Stimulated activated CD4-positive, alpha-beta T cell treated with anti-CD3 and anti-CD28 coated beads, Interleukin-1b, Interleukin-23, amount 100 ng/mL, for 4 hours (primary cell): Measurements from ENCODE around the gene KCNQ1OT1.
A peak's percentile ranks its signal among the peaks of the same experiment; 100 is the strongest.

ENCODE experiments used
- DNase-seq, 2 donors: peaks; one replicate each; pipeline ENCODE4 v3.0.0-alpha.2; 2020; ENCODE audit warnings: low read depth in 2 of 2

KCNQ1OT1 gene

GRCh38 chr11:2702771-2703362 lies 3.1 kb upstream of the KCNQ1OT1 start:
- DNase-seq = no peak

GRCh38 chr11:2701898-2702434 lies 2.2 kb upstream of the KCNQ1OT1 start:
- DNase-seq = no peak

- no peak for DNase-seq
Observed at GRCh38 chr11:2701230-2701629, 1.4 kb upstream of the KCNQ1OT1 start.

- DNase-seq = peak in 1 of 2 donors; percentile 28
Observed at GRCh38 chr11:2700415-2701211, 819 bp upstream of the KCNQ1OT1 start.

- DNase-seq = no peak
Observed at GRCh38 chr11:2699185-2699530, 636 bp downstream of the KCNQ1OT1 start.

- DNase-seq = no peak
Observed at GRCh38 chr11:2698386-2699184, 1.2 kb downstream of the KCNQ1OT1 start.

- no peak for DNase-seq
Observed at GRCh38 chr11:2697866-2698265, 1.9 kb downstream of the KCNQ1OT1 start.

GRCh38 chr11:2696455-2696854 lies 3.3 kb downstream of the KCNQ1OT1 start:
- DNase-seq = no peak

GRCh38 chr11:2694995-2695939 lies 4.5 kb downstream of the KCNQ1OT1 start:
- DNase-seq = no peak

GRCh38 chr11:2694495-2694894 lies 5.3 kb downstream of the KCNQ1OT1 start:
- no peak for DNase-seq

GRCh38 chr11:2693271-2694261 lies 6.2 kb downstream of the KCNQ1OT1 start:
- DNase-seq = no peak

GRCh38 chr11:2691991-2692875 lies 7.6 kb downstream of the KCNQ1OT1 start:
- no peak for DNase-seq

GRCh38 chr11:2691355-2691761 lies 8.4 kb downstream of the KCNQ1OT1 start:
- DNase-seq = no peak

- DNase-seq = no peak
Observed at GRCh38 chr11:2690596-2691354, 9.0 kb downstream of the KCNQ1OT1 start.

- DNase-seq = no peak
Observed at GRCh38 chr11:2689651-2690575, 9.9 kb downstream of the KCNQ1OT1 start.

GRCh38 chr11:2688381-2689231 lies 11.2 kb downstream of the KCNQ1OT1 start:
- DNase-seq = no peak
